ENCODE results near the gene IFRD1. TPM values are rescaled to one million over a fixed set of nuclear protein-coding genes. Genes with fewer than 3 reads are reported as not detected.

The IFRD1 gene
- total RNA-seq, 1 donor, result 55.7 TPM

DNA sequence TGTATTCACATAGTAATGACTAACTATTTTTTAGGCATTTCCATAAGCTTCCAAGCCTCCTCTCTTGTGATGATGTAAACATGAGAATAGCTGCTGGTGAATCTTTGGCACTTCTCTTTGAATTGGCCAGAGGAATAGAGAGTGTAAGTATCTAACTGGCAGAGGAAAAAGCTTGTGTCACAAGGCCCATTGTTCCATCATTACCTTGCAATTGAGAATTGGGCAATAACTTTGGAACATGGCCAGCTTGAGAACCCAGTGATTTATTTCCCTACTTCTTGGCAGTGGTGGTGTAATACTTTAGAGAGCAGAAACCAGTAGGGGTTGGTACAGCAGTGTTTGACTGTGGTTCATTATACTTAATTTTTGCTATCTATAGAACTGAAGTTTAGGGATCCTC, 12.0 kb downstream of the IFRD1 start:
- H3K4me3 ChIP-seq (ENCODE audit: low read depth, low read length), result no peak overlapping the region
- peak; percentile 78 for DNase-seq (ENCODE audit: low read depth)
- TF ChIP-seq, protein P1, sequence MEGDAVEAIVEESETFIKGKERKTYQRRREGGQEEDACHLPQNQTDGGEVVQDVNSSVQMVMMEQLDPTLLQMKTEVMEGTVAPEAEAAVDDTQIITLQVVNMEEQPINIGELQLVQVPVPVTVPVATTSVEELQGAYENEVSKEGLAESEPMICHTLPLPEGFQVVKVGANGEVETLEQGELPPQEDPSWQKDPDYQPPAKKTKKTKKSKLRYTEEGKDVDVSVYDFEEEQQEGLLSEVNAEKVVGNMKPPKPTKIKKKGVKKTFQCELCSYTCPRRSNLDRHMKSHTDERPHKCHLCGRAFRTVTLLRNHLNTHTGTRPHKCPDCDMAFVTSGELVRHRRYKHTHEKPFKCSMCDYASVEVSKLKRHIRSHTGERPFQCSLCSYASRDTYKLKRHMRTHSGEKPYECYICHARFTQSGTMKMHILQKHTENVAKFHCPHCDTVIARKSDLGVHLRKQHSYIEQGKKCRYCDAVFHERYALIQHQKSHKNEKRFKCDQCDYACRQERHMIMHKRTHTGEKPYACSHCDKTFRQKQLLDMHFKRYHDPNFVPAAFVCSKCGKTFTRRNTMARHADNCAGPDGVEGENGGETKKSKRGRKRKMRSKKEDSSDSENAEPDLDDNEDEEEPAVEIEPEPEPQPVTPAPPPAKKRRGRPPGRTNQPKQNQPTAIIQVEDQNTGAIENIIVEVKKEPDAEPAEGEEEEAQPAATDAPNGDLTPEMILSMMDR (IDR thresholded peaks at IDR 0.05; ENCODE audit: insufficient read depth, low read depth, low read length), result no peak

DNA sequence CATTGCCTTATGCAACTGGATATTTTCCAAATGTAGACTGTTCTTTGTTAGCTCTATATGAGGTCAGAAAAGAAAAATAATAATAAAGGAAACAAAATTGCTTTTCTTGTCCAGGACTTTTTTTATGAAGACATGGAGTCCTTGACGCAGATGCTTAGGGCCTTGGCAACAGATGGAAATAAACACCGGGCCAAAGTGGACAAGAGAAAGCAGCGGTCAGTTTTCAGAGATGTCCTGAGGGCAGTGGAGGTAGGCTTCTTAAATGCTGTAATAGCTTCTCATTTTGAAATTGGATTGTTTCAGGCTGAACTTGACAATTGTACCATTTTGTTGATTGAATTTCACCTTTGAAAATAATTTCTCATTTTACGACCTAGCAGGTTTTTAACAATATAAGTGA, 17.6 kb downstream of the IFRD1 start:
- H3K4me3 ChIP-seq (ENCODE audit: low read depth, low read length), result no peak overlapping the region
- TF ChIP-seq, protein P1 (IDR thresholded peaks at IDR 0.05; ENCODE audit: insufficient read depth, low read depth, low read length), result no peak
- DNase-seq (ENCODE audit: low read depth), result no peak

DNA sequence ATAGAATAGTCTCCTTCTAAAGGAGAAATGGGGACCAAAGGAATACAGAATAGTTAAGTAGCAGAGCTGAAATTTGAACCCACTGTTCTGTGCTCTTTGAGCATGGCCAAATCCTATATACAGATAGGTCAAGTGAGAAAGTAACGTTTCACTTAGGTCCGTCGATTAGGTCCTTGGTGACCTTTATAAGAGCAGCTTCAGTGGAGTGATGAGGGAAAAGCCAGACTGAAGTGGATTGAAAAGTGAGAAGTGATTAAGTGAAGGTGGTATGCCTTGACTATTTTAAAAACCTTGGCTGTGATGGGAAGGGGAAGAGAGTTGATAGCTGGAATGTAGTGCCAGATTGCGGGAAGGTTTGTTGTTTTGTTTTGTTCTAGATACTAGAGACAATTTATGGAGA, 19.9 kb downstream of the IFRD1 start:
- no peak for DNase-seq (ENCODE audit: low read depth)
- TF ChIP-seq, protein P1 (IDR thresholded peaks at IDR 0.05; ENCODE audit: insufficient read depth, low read depth, low read length), result no peak
- H3K4me3 ChIP-seq (ENCODE audit: low read depth, low read length), result no peak overlapping the region

DNA sequence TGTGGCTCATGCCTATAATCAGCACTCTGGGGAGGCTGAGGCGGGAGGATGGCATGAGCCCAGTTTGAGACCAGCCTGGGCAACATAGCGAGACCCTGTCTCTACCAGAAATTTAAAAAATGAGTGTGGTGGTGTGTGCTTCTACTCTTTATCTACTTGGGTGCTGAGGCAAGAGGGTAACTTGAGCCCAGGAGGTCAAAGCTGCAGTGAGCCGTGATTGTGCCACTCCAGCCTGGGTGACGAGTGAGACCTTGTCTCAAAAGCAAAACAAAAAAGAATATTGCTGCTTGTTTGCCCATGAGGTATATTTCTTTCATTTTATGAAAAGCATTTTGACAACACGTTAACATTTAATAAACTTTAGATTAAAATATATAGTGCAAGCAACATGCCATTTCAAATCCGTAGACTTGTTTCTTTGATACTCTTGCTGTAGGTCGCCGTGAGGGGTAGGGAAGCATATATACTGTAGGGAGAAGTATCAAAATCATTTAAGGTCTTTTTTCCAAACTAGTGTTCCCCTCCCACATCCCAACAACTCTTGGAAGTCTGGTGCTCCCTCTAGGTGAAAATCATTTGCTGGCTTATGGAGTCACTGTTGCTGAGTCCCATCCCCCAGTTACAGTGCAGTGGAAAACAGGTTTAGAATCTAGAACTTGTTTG, 26.3 kb downstream of the IFRD1 start:
- no peak for DNase-seq (ENCODE audit: low read depth)
- H3K4me3 ChIP-seq (ENCODE audit: low read depth, low read length), result no peak overlapping the region
- TF ChIP-seq, protein P1 (IDR thresholded peaks at IDR 0.05; ENCODE audit: insufficient read depth, low read depth, low read length), result no peak

DNA sequence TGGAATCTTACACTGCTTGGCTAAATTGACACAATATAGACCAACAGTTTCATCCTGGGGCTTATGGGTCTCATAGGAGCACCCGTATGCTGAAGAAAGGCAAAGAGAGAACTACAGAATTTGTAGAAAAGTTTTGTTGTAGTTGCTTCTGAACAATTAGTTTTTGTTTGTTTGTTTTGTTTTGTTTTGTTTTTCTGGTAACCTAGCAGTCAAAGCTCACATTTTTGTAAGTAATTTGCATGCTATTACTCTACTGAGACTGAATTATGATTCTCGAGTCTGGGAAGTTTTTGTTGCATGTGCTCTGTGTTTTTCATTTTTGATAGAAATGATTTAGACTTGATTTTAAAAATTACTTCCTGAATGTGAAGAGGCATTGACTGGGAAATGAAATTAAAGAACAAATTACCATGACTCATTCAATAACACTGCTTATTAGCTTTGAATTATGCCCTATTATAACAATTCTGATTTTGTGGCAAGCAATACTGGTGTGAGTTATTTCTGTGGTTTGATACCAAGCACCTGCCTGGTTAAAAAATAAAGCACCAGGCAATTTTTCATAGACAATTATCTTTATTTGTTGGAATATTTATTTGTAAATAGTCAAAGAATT, 31.0 kb downstream of the IFRD1 start:
- H3K4me3 ChIP-seq (ENCODE audit: low read depth, low read length), result no peak overlapping the region
- peak; percentile 27 for DNase-seq (ENCODE audit: low read depth)
- TF ChIP-seq, protein P1 (IDR thresholded peaks at IDR 0.05; ENCODE audit: insufficient read depth, low read depth, low read length), result no peak

DNA sequence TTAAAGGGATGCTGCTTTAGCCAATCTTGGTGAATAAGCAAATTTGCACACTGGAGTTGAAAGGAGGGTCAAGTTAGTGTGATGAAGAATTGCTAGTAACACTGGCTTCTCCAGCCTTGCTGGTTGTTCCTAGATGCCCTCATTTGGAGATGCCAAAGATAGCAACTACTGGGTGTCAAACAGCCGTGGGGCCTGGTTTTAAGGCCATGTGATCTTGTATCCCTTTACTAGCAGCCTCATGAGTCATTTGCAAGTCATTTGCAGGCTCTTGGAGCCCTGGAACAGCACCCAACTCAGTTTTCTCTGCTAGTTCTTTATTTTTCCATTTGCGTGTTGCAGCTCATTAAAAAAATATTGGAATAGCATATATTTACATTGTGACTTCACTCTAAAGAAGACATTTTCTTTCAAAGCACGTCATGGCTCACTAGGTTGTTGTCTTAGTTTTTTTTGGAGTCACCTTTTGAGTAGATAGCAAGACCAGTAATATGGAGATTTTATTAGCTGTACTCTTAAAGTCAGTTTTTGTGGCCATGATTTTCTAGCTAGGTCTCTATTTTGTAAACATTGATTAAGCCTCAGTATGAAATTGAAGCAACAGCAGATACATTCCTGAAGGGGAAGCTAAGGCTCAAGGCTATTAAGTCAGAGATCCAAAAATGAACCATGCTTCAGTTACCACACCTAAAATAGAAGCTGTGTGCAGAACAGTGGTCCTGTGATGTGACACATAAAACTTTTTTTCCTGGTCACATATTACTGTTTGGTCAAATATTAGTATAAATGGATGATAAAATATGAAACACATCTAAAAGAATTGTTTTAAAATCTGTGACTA, 31.8 kb downstream of the IFRD1 start:
- H3K4me3 ChIP-seq (ENCODE audit: low read depth, low read length), result no peak overlapping the region
- TF ChIP-seq, protein P1 (IDR thresholded peaks at IDR 0.05; ENCODE audit: insufficient read depth, low read depth, low read length), result no peak

More for the DNA sequence above, 31.8 kb downstream of the IFRD1 start:
- peak; percentile 91 for DNase-seq (ENCODE audit: low read depth)
